ENCODE measurements around the gene EPN2. TPM values are rescaled to one million over a fixed set of nuclear protein-coding genes. Genes with fewer than 3 reads are reported as not detected.
"Not testable (repeated sequence)": the region's sequence is repeated elsewhere in the genome, so short reads cannot be mapped to it uniquely, and the experiment has no call there.

Gene EPN2
- total RNA-seq, 4 donors from 2014 or later: 69.4 to 251 (median 96.3) TPM

GRCh38 chr17:19226610-19227588 is 10.3 kb upstream of the EPN2 start:
- intact Hi-C loops (cut with DNase I; ENCODE audit: low total_unique reads); DNase-seq (ENCODE audit: low spot score in 2 of 2); H3K4me3 ChIP-seq (ENCODE audit: low read depth, poor library complexity, severe bottlenecking): not testable (repeated sequence)
- WGBS, 2 donors: no CpG with 5 or more reads among the region's 12 CpGs

GRCh38 chr17:19234676-19235075 is 2.5 kb upstream of the EPN2 start:
- intact Hi-C loops (cut with DNase I; ENCODE audit: low total_unique reads); H3K4me3 ChIP-seq (ENCODE audit: low read depth, poor library complexity, severe bottlenecking): not testable (repeated sequence)
- 96% methylated on average over 4 of the region's 6 CpGs; no CpG with 5 or more reads in 1 of the 2 donors for WGBS, 2 donors
- DNase-seq (ENCODE audit: low spot score in 2 of 2): peak in 1 of 2 donors; percentile 26

GRCh38 chr17:19236351-19237138 is 621 bp upstream of the EPN2 start:
- H3K4me3 ChIP-seq (ENCODE audit: low read depth, poor library complexity, severe bottlenecking); DNase-seq (ENCODE audit: low spot score in 2 of 2); intact Hi-C loops (cut with DNase I; ENCODE audit: low total_unique reads): not testable (repeated sequence)
- no CpG with 5 or more reads among the region's 32 CpGs for WGBS, 2 donors

- TF ChIP-seq CTCF (IDR thresholded peaks at IDR 0.05) (no peak), POLR2A (IDR thresholded peaks at IDR 0.05) (no peak)
- H3K4me3 ChIP-seq (ENCODE audit: low read depth, poor library complexity, severe bottlenecking): peak overlapping the region; percentile 96
- peak in 1 of 2 donors; percentile 89 for DNase-seq (ENCODE audit: low spot score in 2 of 2)
- 1 to 2% methylated on average over 27 to 32 of the region's 60 CpGs for WGBS, 2 donors
- intact Hi-C loops (cut with DNase I; ENCODE audit: low total_unique reads): no loop called here
These were observed 412 bp downstream of the EPN2 start for GRCh38 chr17:19237389-19238166.

- 3 to 11% methylated on average over 13 to 16 of the region's 21 CpGs for WGBS, 2 donors
- DNase-seq (ENCODE audit: low spot score in 2 of 2): peak in 1 of 2 donors; percentile 88
- peak overlapping the region; percentile 96 for H3K4me3 ChIP-seq (ENCODE audit: low read depth, poor library complexity, severe bottlenecking)
- TF ChIP-seq POLR2A (IDR thresholded peaks at IDR 0.05) (no peak), CTCF (IDR thresholded peaks at IDR 0.05) (no peak)
- intact Hi-C loops (cut with DNase I; ENCODE audit: low total_unique reads): no loop called here
These were observed 970 bp downstream of the EPN2 start for GRCh38 chr17:19238167-19238505.

GRCh38 chr17:19239544-19239943 is 2.4 kb downstream of the EPN2 start:
- H3K4me3 ChIP-seq (ENCODE audit: low read depth, poor library complexity, severe bottlenecking): no peak overlapping the region
- DNase-seq (ENCODE audit: low spot score in 2 of 2): no peak
- intact Hi-C loops (cut with DNase I; ENCODE audit: low total_unique reads): no loop called here
- 52 to 54% methylated on average over 6 of the region's 6 CpGs for WGBS, 2 donors
- TF ChIP-seq CTCF (IDR thresholded peaks at IDR 0.05): no peak
- no peak for TF ChIP-seq POLR2A (IDR thresholded peaks at IDR 0.05)
